COR-L47 (cell line): Measurements from ENCODE around the gene TOM1L1.
A peak's percentile ranks its signal among the peaks of the same experiment; 100 is the strongest.

Experiments used
- DNase-seq: peaks from one replicate; lab custom pipeline; 2025; lab: John Stamatoyannopoulos, UW

TOM1L1 gene

GRCh38 chr17:54898576-54898975, 2.1 kb upstream of the TOM1L1 start:
- DNase-seq, result no peak

- no peak for DNase-seq
Observed at GRCh38 chr17:54899201-54899600, 1.5 kb upstream of the TOM1L1 start.

GRCh38 chr17:54899721-54900456, 763 bp upstream of the TOM1L1 start:
- DNase-seq, result peak; percentile 54

- peak; percentile 8 for DNase-seq
Observed at GRCh38 chr17:54901230-54901822, 674 bp downstream of the TOM1L1 start.

GRCh38 chr17:54902017-54902416, 1.4 kb downstream of the TOM1L1 start:
- no peak for DNase-seq

GRCh38 chr17:54902611-54903010, 2.0 kb downstream of the TOM1L1 start:
- DNase-seq, result no peak

GRCh38 chr17:54903375-54903774, 2.7 kb downstream of the TOM1L1 start:
- no peak for DNase-seq

- DNase-seq, result no peak
Observed at GRCh38 chr17:54906683-54907082, 6.0 kb downstream of the TOM1L1 start.

GRCh38 chr17:54907376-54907775, 6.7 kb downstream of the TOM1L1 start:
- DNase-seq, result no peak

- no peak for DNase-seq
Observed at GRCh38 chr17:54909766-54910165, 9.1 kb downstream of the TOM1L1 start.

- DNase-seq, result no peak
Observed at GRCh38 chr17:54916721-54917120, 16.1 kb downstream of the TOM1L1 start.

GRCh38 chr17:54919425-54919824, 18.8 kb downstream of the TOM1L1 start:
- DNase-seq, result no peak

- no peak for DNase-seq
Observed at GRCh38 chr17:54920819-54921218, 20.2 kb downstream of the TOM1L1 start.

- DNase-seq, result no peak
Observed at GRCh38 chr17:54924405-54924804, 23.8 kb downstream of the TOM1L1 start.

- DNase-seq, result no peak
Observed at GRCh38 chr17:54927525-54927924, 26.9 kb downstream of the TOM1L1 start.

GRCh38 chr17:54932711-54933110, 32.1 kb downstream of the TOM1L1 start:
- DNase-seq, result no peak

- DNase-seq, result no peak
Observed at GRCh38 chr17:54933921-54934320, 33.3 kb downstream of the TOM1L1 start.

GRCh38 chr17:54935471-54935870, 34.8 kb downstream of the TOM1L1 start:
- DNase-seq, result no peak

GRCh38 chr17:54937018-54937417, 36.4 kb downstream of the TOM1L1 start:
- DNase-seq, result no peak

- DNase-seq, result no peak
Observed at GRCh38 chr17:54937426-54937825, 36.8 kb downstream of the TOM1L1 start.

- DNase-seq, result no peak
Observed at GRCh38 chr17:54941285-54941684, 40.6 kb downstream of the TOM1L1 start.

- DNase-seq, result no peak
Observed at GRCh38 chr17:54944796-54945195, 44.1 kb downstream of the TOM1L1 start.

- no peak for DNase-seq
Observed at GRCh38 chr17:54945231-54945630, 44.6 kb downstream of the TOM1L1 start.

GRCh38 chr17:54945671-54946070, 45.0 kb downstream of the TOM1L1 start:
- no peak for DNase-seq
